Spleen (tissue), 11 donors: ENCODE results near the gene ETHE1. TPM values are rescaled to one million over a fixed set of nuclear protein-coding genes. Genes with fewer than 3 reads are reported as not detected.

Source experiments
- DNase-seq: peaks from one replicate; pipeline ENCODE4 v3.0.0-alpha.2; 2020
- H3K27ac ChIP-seq, 8 donors: fragments of 200-600 bp; sonication (generic) in 7 of 8; 1 replicate in 4 of 8; 2 replicates in 4 of 8; pipeline versions ENCODE4 v1.5.0 to v1.8.0; 2016 to 2021; ENCODE audit warnings: inconsistent platforms in 4 of 8, mild to moderate bottlenecking in 4 of 8, moderate library complexity in 1 of 8
- H3K27me3 ChIP-seq, 7 donors: fragments of 200-600 bp; sonication (generic) in 6 of 7; replicated peaks in 1 of 7; 1 replicate in 4 of 7; 2 replicates in 3 of 7; pipeline versions ENCODE4 v1.5.0 to v1.8.0; 2016 to 2021; ENCODE audit warnings: inconsistent platforms in 3 of 7, mild to moderate bottlenecking in 1 of 7
- H3K36me3 ChIP-seq, 6 donors: fragments of 200-600 bp; sonication (generic) in 5 of 6; 1 replicate in 4 of 6; 2 replicates in 2 of 6; pipeline versions ENCODE4 v1.5.0 to v1.8.0; 2016 to 2021; ENCODE audit warnings: inconsistent platforms in 2 of 6
- H3K4me1 ChIP-seq, 6 donors: fragments of 200-600 bp; sonication (generic) in 5 of 6; 1 replicate in 3 of 6; 2 replicates in 3 of 6; pipeline versions ENCODE4 v1.5.0 to v1.8.0; 2016 to 2021; ENCODE audit warnings: inconsistent platforms in 3 of 6
- H3K4me3 ChIP-seq, 8 donors: fragments of 200-600 bp; sonication (generic) in 7 of 8; 1 replicate in 4 of 8; 2 replicates in 4 of 8; pipeline versions ENCODE4 v1.5.0 to v1.8.0; 2016 to 2021; ENCODE audit warnings: inconsistent platforms in 4 of 8, mild to moderate bottlenecking in 4 of 8, moderate library complexity in 2 of 8
- H3K9me3 ChIP-seq, 8 donors: fragments of 200-600 bp; sonication (generic) in 7 of 8; 1 replicate in 4 of 8; 2 replicates in 4 of 8; pipeline versions ENCODE4 v1.5.0 to v1.8.0; 2016 to 2021; ENCODE audit warnings: inconsistent platforms in 4 of 8
- CTCF ChIP-seq, 11 experiments: fragments of 200-600 bp in 7 of 11; fragments of 450-650 bp in 4 of 11; sonication (generic) in 4 of 11; IDR thresholded peaks in 8 of 11; conservative IDR thresholded peaks in 3 of 11; 1 replicate in 7 of 11; 2 replicates in 4 of 11; pipeline versions ENCODE4 v1.4.0 to v1.8.0; 2016 to 2021; ENCODE audit warnings: antibody characterized with exemption in 11 of 11, inconsistent platforms in 4 of 11, mild to moderate bottlenecking in 1 of 11
- POLR2A ChIP-seq, 3 donors: fragments of 450-650 bp; IDR thresholded peaks; one replicate each; pipeline ENCODE4 v1.5.1; 2017; ENCODE audit warnings: antibody characterized with exemption in 3 of 3, mild to moderate bottlenecking in 1 of 3
- POLR2AphosphoS5 ChIP-seq, 3 donors: sonication (generic); formaldehyde crosslinking; IDR thresholded peaks; one replicate each; pipeline ENCODE4 v1.5.1; 2017; ENCODE audit warnings: antibody characterized with exemption in 3 of 3
- WGBS, 5 donors: extraction: QIAGEN DNeasy Blood & Tissue Kit in 3 of 5; methylation state at CpG; one replicate each; pipeline versions ENCODE4 v1.1.5 to v1.1.7; 2013 to 2018; 5-methylcytosine and 5-hydroxymethylcytosine counted together
- intact Hi-C: fragments of 100-400 bp; cut with DNase I; formaldehyde crosslinking; loops from one replicate; pipeline ENCODE4 v1.15.0; 2023; ENCODE audit warnings: low total_unique reads
- polyA plus RNA-seq, 3 donors: library from polyadenylated mRNA; stranded (reverse); fragments of 200-250 nt; gene quantifications; one replicate each; pipeline ENCODE4 v1.2.1, GENCODE V29; 2013
- total RNA-seq, 7 donors: library from RNA; depleted of rRNA in 3 of 7; stranded (reverse); fragments of >200 nt in 3 of 7; fragmentation: NEBNext Ultra II Directional in 4 of 7; extraction: Animal tissue kit (Norgen Biotek cat#: 25700) in 4 of 7; gene quantifications; one replicate each; pipeline versions ENCODE4 v1.1.0 to v1.2.1, GENCODE V29; 2016 to 2021
- donor health status: healthy with polysubstance abuse.
- donor health status: DM: no; HTN: no; CAD: no; lungs with moderate emphysema.
- donor health status: DM: no; HTN: no; CAD: no.
- donor health status: Bipolar disorder and iron deficiency.
- donor health status: healthy.
- donor health status: DM: no; HTN: no; CAD: no.
- donor health status: DM: yes; HTN: yes; CAD: no.

ETHE1 gene
- total and polyA plus RNA-seq, 10 donors = 20.2 to 53.4 (median 34.9) TPM

- Histone ChIP-seq H3K9me3 (no peaks in the 10 kb centered on the region), H3K4me1 (peaks cover 9 to 40% (median 21%) of the 10 kb centered on the region in 6 donors), H3K27me3 (no peaks in the 10 kb centered on the region), H3K36me3 (peaks cover 0 to 59% (median 24%) of the 10 kb centered on the region in 6 donors), H3K27ac (no peak overlapping the region), H3K4me3 (no peak overlapping the region)
- TF ChIP-seq POLR2AphosphoS5 (IDR thresholded peaks at IDR 0.05) (no peak), CTCF (IDR thresholded peaks at IDR 0.05 in 8 of 11, conservative IDR thresholded peaks at IDR 0.05 in 3 of 11) (no peak), POLR2A (IDR thresholded peaks at IDR 0.05) (no peak)
- intact Hi-C loops = no loop called here
- WGBS, 5 donors = 90 to 96% (median 91%) methylated on average over 5 of the region's 5 CpGs
- no peak for DNase-seq
Observed at GRCh38 chr19:43506629-43507028, 20.4 kb downstream of the ETHE1 start.

- peaks cover 9 to 45% (median 21%) of the 10 kb centered on the region in 6 donors for H3K4me1 ChIP-seq
- peaks cover 0 to 57% (median 22%) of the 10 kb centered on the region in 6 donors for H3K36me3 ChIP-seq
- WGBS, 5 donors = 91 to 98% (median 93%) methylated on average over 5 of the region's 5 CpGs
- no peaks in the 10 kb centered on the region for H3K9me3 ChIP-seq
- H3K27ac ChIP-seq = peak overlapping the region in 2 of 8 donors; percentile 9 to 11
- no peaks in the 10 kb centered on the region for H3K27me3 ChIP-seq
- DNase-seq = no peak
- H3K4me3 ChIP-seq = no peak overlapping the region
- intact Hi-C loops = no loop called here
- TF ChIP-seq POLR2AphosphoS5 (IDR thresholded peaks at IDR 0.05) = no peak
- TF ChIP-seq POLR2A (IDR thresholded peaks at IDR 0.05) = no peak
- TF ChIP-seq CTCF (IDR thresholded peaks at IDR 0.05 in 8 of 11, conservative IDR thresholded peaks at IDR 0.05 in 3 of 11) = no peak
Observed at GRCh38 chr19:43505941-43506340, 21.1 kb downstream of the ETHE1 start.

- Histone ChIP-seq H3K9me3 (no peaks in the 10 kb centered on the region), H3K4me1 (peaks cover 9 to 45% (median 21%) of the 10 kb centered on the region in 6 donors), H3K4me3 (peak overlapping the region in 4 of 8 donors; percentile 58 to 90 (median 66)), H3K27me3 (no peaks in the 10 kb centered on the region), H3K27ac (peak overlapping the region in 6 of 8 donors; percentile 82 to 92 (median 90)), H3K36me3 (peaks cover 0 to 49% (median 18%) of the 10 kb centered on the region in 6 donors)
- no peak for TF ChIP-seq CTCF (IDR thresholded peaks at IDR 0.05 in 8 of 11, conservative IDR thresholded peaks at IDR 0.05 in 3 of 11)
- TF ChIP-seq POLR2AphosphoS5 (IDR thresholded peaks at IDR 0.05) = no peak
- TF ChIP-seq POLR2A (IDR thresholded peaks at IDR 0.05) = no peak
- 68 to 81% (median 72%) methylated on average over 3 of the region's 3 CpGs for WGBS, 5 donors
- DNase-seq = no peak
- intact Hi-C loops = no loop called here
Observed at GRCh38 chr19:43505186-43505456, 21.9 kb downstream of the ETHE1 start.

- no peaks in the 10 kb centered on the region for H3K9me3 ChIP-seq
- H3K4me3 ChIP-seq = peak within 1 kb of the TSS; percentile 53 to 90 (median 72)
- H3K4me1 ChIP-seq = peaks cover 9 to 45% (median 21%) of the 10 kb centered on the region in 6 donors
- intact Hi-C loops = no loop called here
- TF ChIP-seq CTCF (IDR thresholded peaks at IDR 0.05 in 8 of 11, conservative IDR thresholded peaks at IDR 0.05 in 3 of 11) = peak in 1 of 11 experiments; percentile 2
- peak in 2 of 3 donors; percentile 68 to 71 for TF ChIP-seq POLR2AphosphoS5 (IDR thresholded peaks at IDR 0.05)
- TF ChIP-seq POLR2A (IDR thresholded peaks at IDR 0.05) = no peak
- WGBS, 5 donors = 2 to 4% (median 3%) methylated on average over 36 to 42 of the region's 42 CpGs
- no peaks in the 10 kb centered on the region for H3K27me3 ChIP-seq
- DNase-seq = peak; percentile 90
- H3K36me3 ChIP-seq = peaks cover 0 to 49% (median 13%) of the 10 kb centered on the region in 6 donors
- peak within 1 kb of the TSS; percentile 82 to 92 (median 88) for H3K27ac ChIP-seq
Observed at GRCh38 chr19:43504426-43505185, 22.4 kb downstream of the ETHE1 start, which contains the start of gene PHLDB3. Gene PHLDB3, minus strand, starts transcription at chr19:43504746. Its CDS starts 628 bp downstream, at chr19:43504118.
